ENCODE results near the gene SH3RF3. TPM values are rescaled to one million over a fixed set of nuclear protein-coding genes. Genes with fewer than 3 reads are reported as not detected.

Gene SH3RF3
- total and polyA plus RNA-seq, 9 of the 15 experiments (the other 6 are each of a cell fraction or from before 2014, with no cell fraction given): 0.02 TPM; not detected in 8

- TF ChIP-seq, protein P1, sequence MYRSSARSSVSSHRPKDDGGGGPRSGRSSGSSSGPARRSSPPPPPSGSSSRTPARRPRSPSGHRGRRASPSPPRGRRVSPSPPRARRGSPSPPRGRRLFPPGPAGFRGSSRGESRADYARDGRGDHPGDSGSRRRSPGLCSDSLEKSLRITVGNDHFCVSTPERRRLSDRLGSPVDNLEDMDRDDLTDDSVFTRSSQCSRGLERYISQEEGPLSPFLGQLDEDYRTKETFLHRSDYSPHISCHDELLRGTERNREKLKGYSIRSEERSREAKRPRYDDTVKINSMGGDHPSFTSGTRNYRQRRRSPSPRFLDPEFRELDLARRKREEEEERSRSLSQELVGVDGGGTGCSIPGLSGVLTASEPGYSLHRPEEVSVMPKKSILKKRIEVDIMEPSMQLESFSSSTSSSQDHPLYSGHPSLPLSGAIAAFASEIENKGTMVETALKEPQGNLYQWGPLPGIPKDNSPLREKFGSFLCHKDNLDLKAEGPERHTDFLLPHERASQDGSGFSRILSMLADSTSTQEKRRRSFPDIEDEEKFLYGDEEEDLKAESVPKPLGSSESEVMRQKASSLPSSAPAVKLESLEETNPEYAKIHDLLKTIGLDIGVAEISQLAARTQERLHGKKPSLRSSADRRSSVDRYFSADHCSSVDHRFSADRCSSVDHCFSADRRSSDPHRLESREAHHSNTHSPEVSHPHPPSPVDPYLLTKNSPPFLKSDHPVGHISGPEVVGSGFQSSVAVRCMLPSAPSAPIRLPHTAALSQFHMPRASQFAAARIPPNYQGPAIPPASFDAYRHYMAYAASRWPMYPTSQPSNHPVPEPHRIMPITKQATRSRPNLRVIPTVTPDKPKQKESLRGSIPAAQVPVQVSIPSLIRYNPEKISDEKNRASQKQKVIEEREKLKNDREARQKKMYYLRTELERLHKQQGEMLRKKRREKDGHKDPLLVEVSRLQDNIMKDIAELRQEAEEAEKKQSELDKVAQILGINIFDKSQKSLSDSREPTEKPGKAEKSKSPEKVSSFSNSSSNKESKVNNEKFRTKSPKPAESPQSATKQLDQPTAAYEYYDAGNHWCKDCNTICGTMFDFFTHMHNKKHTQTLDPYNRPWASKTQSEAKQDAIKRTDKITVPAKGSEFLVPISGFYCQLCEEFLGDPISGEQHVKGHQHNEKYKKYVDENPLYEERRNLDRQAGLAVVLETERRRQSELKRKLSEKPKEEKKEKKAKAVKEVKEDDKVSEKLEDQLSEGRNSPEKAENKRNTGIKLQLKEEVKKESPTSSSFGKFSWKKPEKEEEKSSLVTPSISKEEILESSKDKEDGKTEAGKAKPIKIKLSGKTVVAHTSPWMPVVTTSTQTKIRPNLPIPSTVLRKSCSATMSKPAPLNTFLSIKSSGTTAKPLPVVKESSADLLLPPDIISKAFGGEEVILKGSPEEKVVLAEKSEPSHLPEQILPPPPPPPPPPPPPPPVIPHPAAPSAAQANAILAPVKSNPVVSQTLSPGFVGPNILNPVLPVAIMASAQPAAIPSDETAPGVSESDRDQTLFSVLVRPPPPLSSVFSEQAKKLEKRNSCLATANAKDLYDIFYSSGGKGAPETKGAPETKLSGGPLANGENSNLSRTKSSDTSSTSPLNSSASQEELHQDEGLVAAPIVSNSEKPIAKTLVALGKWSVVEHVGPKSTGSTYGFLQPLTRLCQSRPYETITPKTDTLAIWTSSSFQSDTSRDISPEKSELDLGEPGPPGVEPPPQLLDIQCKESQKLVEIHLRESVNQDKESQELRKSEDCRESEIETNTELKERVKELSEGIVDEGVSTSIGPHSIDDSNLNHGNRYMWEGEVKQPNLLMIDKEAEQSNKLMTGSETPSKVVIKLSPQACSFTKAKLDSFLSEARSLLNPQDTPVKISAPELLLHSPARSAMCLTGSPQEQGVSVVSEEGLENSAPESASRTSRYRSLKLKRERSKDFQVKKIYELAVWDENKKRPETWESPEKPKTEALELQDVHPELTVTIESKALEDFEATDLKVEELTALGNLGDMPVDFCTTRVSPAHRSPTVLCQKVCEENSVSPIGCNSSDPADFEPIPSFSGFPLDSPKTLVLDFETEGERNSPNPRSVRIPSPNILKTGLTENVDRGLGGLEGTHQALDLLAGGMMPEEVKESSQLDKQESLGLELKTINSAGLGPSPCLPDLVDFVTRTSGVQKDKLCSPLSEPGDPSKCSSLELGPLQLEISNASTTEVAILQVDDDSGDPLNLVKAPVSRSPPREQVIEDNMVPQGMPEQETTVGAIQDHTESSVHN (IDR thresholded peaks at IDR 0.05; ENCODE audit: borderline replicate concordance in 1 of 2, low read depth in 1 of 2): no peak
- TF ChIP-seq ILK (tag; IDR thresholded peaks at IDR 0.05; ENCODE audit: borderline replicate concordance, low read depth): no peak
- no peak for TF ChIP-seq EZH2 (IDR thresholded peaks at IDR 0.05; ENCODE audit: borderline replicate concordance, low read depth, low read length)
- TF ChIP-seq RBBP5 (IDR thresholded peaks at IDR 0.05; ENCODE audit: borderline replicate concordance, insufficient read depth, low read length, poor library complexity, severe bottlenecking): no peak
- TF ChIP-seq MYBL2 (IDR thresholded peaks at IDR 0.05; ENCODE audit: low read depth): no peak
- no peak for TF ChIP-seq MYBL2 (CRISPR knock-in tag; IDR thresholded peaks at IDR 0.05; ENCODE audit: borderline replicate concordance)
- no peak for TF ChIP-seq ZNF140 (CRISPR knock-in tag; IDR thresholded peaks at IDR 0.05)
- TF ChIP-seq ZNF79 (CRISPR knock-in tag; IDR thresholded peaks at IDR 0.05; ENCODE audit: low read depth): no peak
- no peak for TF ChIP-seq OTX1 (CRISPR knock-in tag; IDR thresholded peaks at IDR 0.05)
- no peak for TF ChIP-seq ZNF232 (CRISPR knock-in tag; IDR thresholded peaks at IDR 0.05)
- no peak for TF ChIP-seq HDGF (IDR thresholded peaks at IDR 0.05)
- no peak for TF ChIP-seq YBX1 (IDR thresholded peaks at IDR 0.05)
- TF ChIP-seq, protein P2, sequence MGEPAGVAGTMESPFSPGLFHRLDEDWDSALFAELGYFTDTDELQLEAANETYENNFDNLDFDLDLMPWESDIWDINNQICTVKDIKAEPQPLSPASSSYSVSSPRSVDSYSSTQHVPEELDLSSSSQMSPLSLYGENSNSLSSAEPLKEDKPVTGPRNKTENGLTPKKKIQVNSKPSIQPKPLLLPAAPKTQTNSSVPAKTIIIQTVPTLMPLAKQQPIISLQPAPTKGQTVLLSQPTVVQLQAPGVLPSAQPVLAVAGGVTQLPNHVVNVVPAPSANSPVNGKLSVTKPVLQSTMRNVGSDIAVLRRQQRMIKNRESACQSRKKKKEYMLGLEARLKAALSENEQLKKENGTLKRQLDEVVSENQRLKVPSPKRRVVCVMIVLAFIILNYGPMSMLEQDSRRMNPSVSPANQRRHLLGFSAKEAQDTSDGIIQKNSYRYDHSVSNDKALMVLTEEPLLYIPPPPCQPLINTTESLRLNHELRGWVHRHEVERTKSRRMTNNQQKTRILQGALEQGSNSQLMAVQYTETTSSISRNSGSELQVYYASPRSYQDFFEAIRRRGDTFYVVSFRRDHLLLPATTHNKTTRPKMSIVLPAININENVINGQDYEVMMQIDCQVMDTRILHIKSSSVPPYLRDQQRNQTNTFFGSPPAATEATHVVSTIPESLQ (CRISPR knock-in tag; IDR thresholded peaks at IDR 0.05): no peak
Observed at GRCh38 chr2:109374548-109375130, 245.6 kb downstream of the SH3RF3 start (continued).
